ENCODE measurements around the gene KCNQ2.

KCNQ2 gene

DNA sequence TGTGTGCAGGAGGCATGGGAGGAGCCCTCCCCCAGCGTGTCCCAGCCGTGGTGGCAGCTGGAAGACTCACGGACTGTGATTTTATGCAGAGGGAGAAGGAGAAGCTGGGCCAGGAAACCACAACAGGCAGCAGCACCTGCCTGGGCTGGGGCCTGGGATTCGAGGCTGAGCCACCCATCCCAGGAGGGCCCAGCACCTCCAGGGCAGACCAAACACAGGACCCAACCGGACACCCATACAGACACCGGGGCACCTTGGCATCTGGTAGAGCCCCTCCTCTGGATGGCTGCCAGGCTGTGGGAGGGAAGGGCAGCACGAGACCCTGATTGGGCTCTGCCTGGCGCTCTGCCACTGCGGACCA, 69.6 kb downstream of the KCNQ2 start:
- Mint-ChIP-seq H3K27ac (no peak overlapping the region), H3K36me3 (ENCODE audit: low read depth) (no peaks in the 10 kb centered on the region), H3K9me3 (no peaks in the 10 kb centered on the region), H3K4me3 (no peak overlapping the region), H3K27me3 (no peaks in the 10 kb centered on the region), H3K4me1 (no peaks in the 10 kb centered on the region)
- ATAC-seq, result no peak
- DNase-seq, result no peak

GRCh38 chr20:63402181-63402859, 70.1 kb downstream of the KCNQ2 start:
- H3K9me3 Mint-ChIP-seq, result no peaks in the 10 kb centered on the region
- no peak for DNase-seq
- H3K4me1 Mint-ChIP-seq, result no peaks in the 10 kb centered on the region
- H3K27me3 Mint-ChIP-seq, result no peaks in the 10 kb centered on the region
- H3K27ac Mint-ChIP-seq, result no peak overlapping the region
- ATAC-seq, result no peak
- H3K4me3 Mint-ChIP-seq, result no peak overlapping the region
- no peaks in the 10 kb centered on the region for H3K36me3 Mint-ChIP-seq (ENCODE audit: low read depth)

GRCh38 chr20:63401384-63402110, 70.9 kb downstream of the KCNQ2 start:
- Mint-ChIP-seq H3K9me3 (no peaks in the 10 kb centered on the region), H3K4me3 (no peak overlapping the region), H3K27ac (no peak overlapping the region), H3K4me1 (no peaks in the 10 kb centered on the region), H3K27me3 (no peaks in the 10 kb centered on the region), H3K36me3 (ENCODE audit: low read depth) (no peaks in the 10 kb centered on the region)
- DNase-seq, result no peak
- ATAC-seq, result no peak

- Mint-ChIP-seq H3K4me1 (no peaks in the 10 kb centered on the region), H3K27ac (no peak overlapping the region), H3K36me3 (ENCODE audit: low read depth) (no peaks in the 10 kb centered on the region), H3K9me3 (no peaks in the 10 kb centered on the region), H3K27me3 (no peaks in the 10 kb centered on the region), H3K4me3 (no peak overlapping the region)
- DNase-seq (no peak), ATAC-seq (no peak)
Measured at GRCh38 chr20:63400486-63401210, 71.8 kb downstream of the KCNQ2 start.

DNA sequence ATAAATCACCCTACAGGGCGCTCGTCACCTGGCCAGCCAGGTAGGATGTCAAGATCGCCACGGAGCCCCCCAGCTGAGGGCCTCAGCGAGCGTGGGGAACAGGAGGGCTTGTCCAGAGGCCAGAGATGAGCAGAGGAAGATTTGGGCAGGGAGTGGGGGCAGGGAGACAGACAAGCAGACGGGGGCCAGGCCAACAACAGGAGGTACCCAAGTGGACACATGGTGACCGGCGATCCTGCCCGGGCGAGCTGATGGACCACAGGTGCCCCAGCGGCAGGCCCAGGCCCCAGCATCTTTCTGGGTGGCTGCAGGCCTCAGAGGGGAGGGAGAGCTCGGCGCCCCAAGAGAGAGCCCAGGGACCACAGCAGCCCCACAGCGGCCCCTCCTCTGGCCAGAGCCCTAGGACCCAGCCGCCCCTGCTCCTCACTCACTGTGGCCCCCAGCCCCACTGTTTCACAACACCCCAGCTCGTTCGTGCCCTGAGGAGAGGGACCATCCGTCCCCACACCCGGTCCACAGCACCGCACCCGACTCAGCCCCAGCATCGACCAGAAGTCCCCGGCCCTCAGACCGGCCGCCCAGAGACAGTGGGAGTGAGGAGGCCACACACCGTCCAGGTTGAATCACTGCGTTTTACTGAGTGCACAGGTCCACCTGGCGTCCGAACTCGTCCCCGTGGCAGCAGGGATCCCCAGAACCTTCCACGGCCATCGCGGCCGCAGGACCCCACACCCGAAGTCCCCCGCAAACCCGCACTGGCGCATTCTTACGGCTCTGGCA, 72.7 kb downstream of the KCNQ2 start:
- Mint-ChIP-seq H3K4me1 (no peaks in the 10 kb centered on the region), H3K4me3 (no peak overlapping the region), H3K36me3 (ENCODE audit: low read depth) (no peaks in the 10 kb centered on the region), H3K27ac (no peak overlapping the region), H3K9me3 (no peaks in the 10 kb centered on the region), H3K27me3 (peaks cover under 1% of the 10 kb centered on the region)
- DNase-seq, result no peak
- no peak for ATAC-seq

- ATAC-seq (no peak), DNase-seq (no peak)
- Mint-ChIP-seq H3K4me1 (no peaks in the 10 kb centered on the region), H3K4me3 (no peak overlapping the region), H3K9me3 (no peaks in the 10 kb centered on the region), H3K27ac (no peak overlapping the region), H3K27me3 (peaks cover 5% of the 10 kb centered on the region), H3K36me3 (ENCODE audit: low read depth) (no peaks in the 10 kb centered on the region)
Measured at GRCh38 chr20:63398744-63399514, 73.5 kb downstream of the KCNQ2 start.

DNA sequence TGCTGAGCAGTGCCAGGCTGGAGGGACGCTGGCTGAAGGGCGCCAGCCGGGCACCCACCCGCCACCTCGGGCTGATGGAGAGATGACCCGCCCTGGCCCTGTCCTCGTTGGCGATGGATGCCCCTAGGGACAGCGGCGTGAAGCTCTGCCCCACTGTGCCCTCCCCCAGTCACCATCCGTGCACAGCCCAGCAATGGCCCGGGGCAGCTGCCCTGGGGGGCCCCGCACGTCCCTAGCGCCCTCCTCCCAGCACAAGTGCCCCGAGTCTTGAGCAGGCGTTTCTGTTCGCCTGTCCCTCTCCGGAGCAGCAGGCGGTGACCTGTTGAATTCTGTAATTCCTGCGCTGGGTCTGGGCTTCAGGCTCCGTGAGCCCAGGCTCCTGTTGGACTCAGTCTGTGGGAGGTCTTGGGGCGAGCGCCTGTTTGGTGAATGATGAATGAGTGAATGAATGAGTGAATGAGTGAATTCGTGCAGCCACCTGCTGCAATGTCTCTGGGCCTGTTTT, 74.5 kb downstream of the KCNQ2 start:
- ATAC-seq, result no peak

GRCh38 chr20:63397155-63397843, 75.2 kb downstream of the KCNQ2 start:
- Mint-ChIP-seq H3K27ac (no peak overlapping the region), H3K27me3 (peaks cover 5% of the 10 kb centered on the region), H3K4me1 (no peaks in the 10 kb centered on the region), H3K4me3 (no peak overlapping the region), H3K36me3 (ENCODE audit: low read depth) (no peaks in the 10 kb centered on the region), H3K9me3 (no peaks in the 10 kb centered on the region)
- ATAC-seq (no peak), DNase-seq (no peak)

More for the DNA sequence above, 74.5 kb downstream of the KCNQ2 start:
- no peak for DNase-seq
- H3K27ac Mint-ChIP-seq, result no peak overlapping the region
- no peaks in the 10 kb centered on the region for H3K36me3 Mint-ChIP-seq (ENCODE audit: low read depth)
- no peaks in the 10 kb centered on the region for H3K9me3 Mint-ChIP-seq
- no peak overlapping the region for H3K4me3 Mint-ChIP-seq
- no peaks in the 10 kb centered on the region for H3K4me1 Mint-ChIP-seq
- peaks cover 5% of the 10 kb centered on the region for H3K27me3 Mint-ChIP-seq

GRCh38 chr20:63396300-63396699, 76.2 kb downstream of the KCNQ2 start:
- peaks cover 5% of the 10 kb centered on the region for H3K27me3 Mint-ChIP-seq
- H3K9me3 Mint-ChIP-seq, result no peaks in the 10 kb centered on the region
- no peak for DNase-seq
- no peak overlapping the region for H3K27ac Mint-ChIP-seq
- no peak for ATAC-seq
- no peaks in the 10 kb centered on the region for H3K4me1 Mint-ChIP-seq
- H3K4me3 Mint-ChIP-seq, result no peak overlapping the region
- H3K36me3 Mint-ChIP-seq (ENCODE audit: low read depth), result no peaks in the 10 kb centered on the region

DNA sequence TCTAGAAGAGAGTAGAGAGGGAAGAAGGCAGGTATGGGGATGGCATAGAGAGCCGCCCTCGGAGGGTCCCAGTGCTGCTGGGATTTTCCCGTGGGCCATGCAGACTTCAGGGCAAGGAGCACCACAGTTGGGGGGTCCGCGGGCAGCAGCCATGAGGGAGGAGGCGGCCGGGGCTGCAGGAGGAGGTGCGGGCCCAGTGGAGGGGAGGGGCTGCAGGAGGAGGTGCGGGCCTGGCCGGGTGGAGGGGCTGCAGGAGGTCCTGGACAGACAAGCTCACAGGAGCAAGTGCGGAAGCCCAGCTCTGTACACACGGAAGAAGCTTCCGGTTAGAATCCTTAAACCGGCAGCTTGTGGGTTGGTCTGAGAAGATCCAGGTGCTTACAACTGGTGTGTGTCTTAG, 76.7 kb downstream of the KCNQ2 start:
- H3K9me3 Mint-ChIP-seq, result no peaks in the 10 kb centered on the region
- peaks cover 5% of the 10 kb centered on the region for H3K27me3 Mint-ChIP-seq
- H3K27ac Mint-ChIP-seq, result no peak overlapping the region
- H3K4me1 Mint-ChIP-seq, result no peaks in the 10 kb centered on the region
- no peaks in the 10 kb centered on the region for H3K36me3 Mint-ChIP-seq (ENCODE audit: low read depth)
- H3K4me3 Mint-ChIP-seq, result no peak overlapping the region
- DNase-seq (no peak), ATAC-seq (no peak)

- Mint-ChIP-seq H3K4me1 (no peaks in the 10 kb centered on the region), H3K36me3 (ENCODE audit: low read depth) (no peaks in the 10 kb centered on the region), H3K27ac (no peak overlapping the region), H3K4me3 (no peak overlapping the region), H3K9me3 (no peaks in the 10 kb centered on the region), H3K27me3 (peaks cover 5% of the 10 kb centered on the region)
- no peak for ATAC-seq
- DNase-seq, result no peak
Measured at GRCh38 chr20:63394920-63395455, 77.5 kb downstream of the KCNQ2 start.

DNA sequence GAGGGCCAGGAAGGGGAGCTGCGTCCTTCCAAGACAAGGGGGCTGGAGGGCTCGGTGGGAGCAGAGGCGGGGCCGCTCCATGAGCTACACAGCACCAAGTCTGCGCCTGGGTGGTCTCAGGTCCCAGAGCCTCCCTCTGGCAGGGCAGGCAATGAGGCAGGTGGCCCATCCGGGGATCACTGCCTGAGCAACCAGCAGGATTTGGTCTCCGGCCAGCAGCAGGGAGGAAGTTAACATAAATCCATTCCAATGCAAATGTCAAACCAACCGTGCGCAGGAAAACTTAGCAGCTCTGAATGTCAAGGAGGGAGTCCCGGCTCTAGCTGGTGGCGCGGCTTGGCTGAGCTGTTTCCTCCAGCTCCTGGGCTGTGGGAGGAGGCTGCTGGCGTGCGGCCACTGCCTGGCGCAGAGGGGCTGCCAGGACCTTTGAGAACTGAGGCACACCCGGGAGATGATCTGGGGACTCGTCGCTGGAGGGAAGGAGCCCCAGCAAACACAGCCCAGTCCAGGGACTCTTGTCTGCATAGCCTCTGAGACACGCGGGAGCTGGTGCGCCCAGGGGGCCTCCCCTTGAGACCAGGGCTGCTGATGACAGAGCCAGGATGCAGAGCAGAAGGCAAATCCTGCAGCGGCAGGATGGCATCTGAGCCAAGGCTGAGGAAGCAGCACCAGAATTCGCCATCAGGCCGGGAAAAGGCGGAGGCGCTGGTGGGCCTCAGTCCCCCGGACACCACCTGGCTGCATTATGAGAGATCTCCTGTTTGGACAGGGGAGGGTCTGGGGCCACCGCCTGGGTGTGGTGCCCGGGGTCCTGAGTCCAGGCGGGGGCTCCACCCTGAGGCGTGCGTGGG, 78.2 kb downstream of the KCNQ2 start:
- Mint-ChIP-seq H3K4me3 (no peak overlapping the region), H3K9me3 (no peaks in the 10 kb centered on the region), H3K27me3 (peaks cover 7% of the 10 kb centered on the region), H3K27ac (no peak overlapping the region), H3K4me1 (no peaks in the 10 kb centered on the region), H3K36me3 (ENCODE audit: low read depth) (no peaks in the 10 kb centered on the region)
- DNase-seq (no peak), ATAC-seq (no peak)
